ENCODE results near the gene RSRC1. TPM values are rescaled to one million over a fixed set of nuclear protein-coding genes. Genes with fewer than 3 reads are reported as not detected.
"Not testable (repeated sequence)": the region's sequence is repeated elsewhere in the genome, so short reads cannot be mapped to it uniquely, and the experiment has no call there.

The RSRC1 gene, protein sequence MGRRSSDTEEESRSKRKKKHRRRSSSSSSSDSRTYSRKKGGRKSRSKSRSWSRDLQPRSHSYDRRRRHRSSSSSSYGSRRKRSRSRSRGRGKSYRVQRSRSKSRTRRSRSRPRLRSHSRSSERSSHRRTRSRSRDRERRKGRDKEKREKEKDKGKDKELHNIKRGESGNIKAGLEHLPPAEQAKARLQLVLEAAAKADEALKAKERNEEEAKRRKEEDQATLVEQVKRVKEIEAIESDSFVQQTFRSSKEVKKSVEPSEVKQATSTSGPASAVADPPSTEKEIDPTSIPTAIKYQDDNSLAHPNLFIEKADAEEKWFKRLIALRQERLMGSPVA
- total RNA-seq = 17.0 TPM

DNA sequence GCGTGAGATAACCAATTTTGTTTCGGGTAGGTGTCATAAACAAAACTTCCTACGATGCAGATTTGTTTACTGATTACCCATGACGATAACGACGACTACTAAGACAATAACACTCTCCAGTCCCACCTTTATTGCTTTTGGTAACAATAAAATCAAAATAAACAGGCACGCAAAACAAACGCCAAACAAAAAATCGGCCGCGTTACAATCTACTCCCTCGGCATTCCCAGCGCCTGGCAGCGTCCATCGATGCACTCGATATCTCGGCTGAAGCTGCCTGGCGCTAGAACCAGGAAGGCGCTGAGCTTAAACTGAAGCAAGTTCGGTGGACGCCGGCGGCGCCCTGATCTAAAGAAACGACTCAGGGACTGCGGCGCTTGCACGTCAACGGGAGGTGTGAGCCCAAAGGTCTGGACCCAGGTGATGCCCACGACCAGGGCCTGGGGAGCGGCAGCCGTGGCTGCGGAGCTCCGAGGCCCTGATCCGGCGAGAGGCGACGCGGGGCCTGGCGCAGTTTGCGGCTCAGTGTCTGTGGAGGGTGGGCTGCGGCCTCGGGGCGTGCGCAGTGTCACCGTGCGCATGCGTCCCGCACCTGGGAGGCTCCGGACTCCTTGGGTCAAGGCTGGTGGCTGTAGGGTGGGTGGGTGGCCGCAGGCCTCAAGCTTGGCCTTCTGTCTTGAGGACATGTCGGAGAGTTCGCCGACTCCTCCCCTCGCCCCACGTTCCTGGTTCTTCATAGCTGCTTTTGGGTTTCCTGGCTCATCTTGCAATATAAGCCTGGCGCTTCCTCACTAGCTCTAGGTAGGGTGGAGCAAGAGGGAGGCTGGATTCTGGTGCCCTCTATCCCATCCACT lies at the start of gene RSRC1:
Gene RSRC1 (plus strand): TSS at position 286 of the 854 bp plus-strand sequence. CDS start 12,016 bp downstream, outside the sequence.
- DNase-seq (ENCODE audit: low read depth in 2 of 3, low spot score in 2 of 3) = peak; percentile 57 to 90 (median 88)

DNA sequence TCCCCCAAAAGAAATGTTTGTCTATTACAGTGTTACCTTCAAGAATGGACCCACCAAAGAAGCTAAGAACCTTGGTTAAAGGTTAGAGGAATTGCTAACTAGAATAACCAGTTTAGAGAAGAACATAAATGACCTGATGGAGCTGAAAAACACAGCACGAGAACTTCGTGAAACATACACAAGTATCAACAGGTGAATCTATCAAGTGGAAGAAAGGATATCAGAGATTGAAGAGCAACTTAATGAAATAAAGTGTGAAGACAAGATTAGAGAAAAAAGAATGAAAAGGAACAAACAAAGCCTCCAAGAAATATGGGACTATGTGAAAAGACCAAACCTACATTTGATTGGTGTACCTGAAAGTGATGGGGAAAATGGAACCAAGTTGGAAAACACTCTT lies 44.3 kb upstream of the RSRC1 start:
- DNase-seq (ENCODE audit: low read depth in 2 of 3, low spot score in 2 of 3) = not testable (repeated sequence)

GRCh38 chr3:158072790-158073189 lies 37.1 kb upstream of the RSRC1 start:
- no peak for DNase-seq (ENCODE audit: low read depth in 2 of 3, low spot score in 2 of 3)

DNA sequence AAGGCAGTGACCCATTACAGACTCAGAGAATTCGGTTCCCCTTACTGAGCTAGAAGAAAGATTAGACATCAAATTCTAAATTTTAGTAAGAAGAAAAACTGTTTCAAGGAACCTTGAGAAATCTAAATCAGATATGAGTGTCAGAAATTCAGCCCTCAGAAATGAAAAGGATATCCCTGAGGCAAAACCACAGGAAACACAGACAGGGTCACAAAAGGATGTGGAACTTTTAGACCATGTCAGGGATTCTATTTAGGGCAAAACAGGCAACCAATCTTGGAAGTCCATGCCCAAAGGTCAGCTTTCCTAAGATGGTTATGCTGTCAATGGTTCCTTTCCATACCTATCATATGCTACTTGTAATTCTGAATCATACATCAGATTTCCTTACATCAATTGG lies 35.3 kb upstream of the RSRC1 start:
- DNase-seq (ENCODE audit: low read depth in 2 of 3, low spot score in 2 of 3) = no peak

GRCh38 chr3:158079599-158079998 lies 30.3 kb upstream of the RSRC1 start:
- no peak for DNase-seq (ENCODE audit: low read depth in 2 of 3, low spot score in 2 of 3)

- DNase-seq (ENCODE audit: low read depth in 2 of 3, low spot score in 2 of 3) = no peak
Measured at GRCh38 chr3:158084651-158085050, 25.2 kb upstream of the RSRC1 start.

GRCh38 chr3:158085358-158085757 lies 24.5 kb upstream of the RSRC1 start:
- DNase-seq (ENCODE audit: low read depth in 2 of 3, low spot score in 2 of 3) = no peak

- no peak for DNase-seq (ENCODE audit: low read depth in 2 of 3, low spot score in 2 of 3)
Measured at GRCh38 chr3:158085931-158086330, 24.0 kb upstream of the RSRC1 start.

DNA sequence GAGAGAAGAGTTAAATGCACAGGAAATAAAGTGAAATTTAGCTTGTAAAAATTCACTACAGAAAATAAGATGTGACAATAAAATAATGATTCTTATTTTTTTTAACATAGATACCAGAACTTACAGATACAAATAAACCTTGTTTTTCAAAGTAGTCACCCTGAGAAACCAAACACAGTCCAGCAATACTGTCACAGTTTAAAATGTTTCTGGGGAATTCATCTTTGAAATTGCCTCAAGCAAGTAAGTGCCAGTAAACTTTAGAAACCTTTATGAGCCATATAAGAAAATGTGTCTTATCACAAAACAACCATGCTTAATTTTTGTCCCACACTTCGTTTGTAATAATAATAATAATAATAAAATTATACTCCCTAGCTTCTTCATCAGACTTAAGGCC lies 23.5 kb upstream of the RSRC1 start:
- DNase-seq (ENCODE audit: low read depth in 2 of 3, low spot score in 2 of 3) = no peak

DNA sequence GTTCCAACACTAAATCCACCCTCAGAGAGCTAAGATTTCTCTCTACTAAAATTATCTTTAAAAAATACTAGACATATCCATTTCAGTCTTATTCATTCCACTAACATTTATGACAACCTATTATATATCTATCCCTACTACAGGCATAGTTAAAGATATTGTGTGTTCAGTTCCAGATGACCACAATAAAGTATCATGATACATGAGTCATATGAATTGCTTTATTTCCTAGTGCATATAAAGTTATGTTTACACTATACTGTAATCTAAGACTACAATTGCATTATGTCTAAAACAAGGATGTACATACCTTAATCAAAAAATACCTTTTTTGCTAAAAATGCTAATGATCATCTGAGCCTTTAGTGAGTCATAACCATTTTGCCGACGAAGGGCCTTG lies 23.1 kb upstream of the RSRC1 start:
- DNase-seq (ENCODE audit: low read depth in 2 of 3, low spot score in 2 of 3) = no peak

- DNase-seq (ENCODE audit: low read depth in 2 of 3, low spot score in 2 of 3) = peak in 2 of 3 donors; percentile 16 to 18
Measured at GRCh38 chr3:158091531-158091930, 18.4 kb upstream of the RSRC1 start.

GRCh38 chr3:158093526-158093925 lies 16.4 kb upstream of the RSRC1 start:
- DNase-seq (ENCODE audit: low read depth in 2 of 3, low spot score in 2 of 3) = peak in 1 of 3 donors; percentile 4

- peak in 2 of 3 donors; percentile 16 to 31 for DNase-seq (ENCODE audit: low read depth in 2 of 3, low spot score in 2 of 3)
Measured at GRCh38 chr3:158094235-158095110, 15.4 kb upstream of the RSRC1 start.

- peak in 2 of 3 donors; percentile 23 to 38 for DNase-seq (ENCODE audit: low read depth in 2 of 3, low spot score in 2 of 3)
Measured at GRCh38 chr3:158095111-158095813, 14.6 kb upstream of the RSRC1 start.

DNA sequence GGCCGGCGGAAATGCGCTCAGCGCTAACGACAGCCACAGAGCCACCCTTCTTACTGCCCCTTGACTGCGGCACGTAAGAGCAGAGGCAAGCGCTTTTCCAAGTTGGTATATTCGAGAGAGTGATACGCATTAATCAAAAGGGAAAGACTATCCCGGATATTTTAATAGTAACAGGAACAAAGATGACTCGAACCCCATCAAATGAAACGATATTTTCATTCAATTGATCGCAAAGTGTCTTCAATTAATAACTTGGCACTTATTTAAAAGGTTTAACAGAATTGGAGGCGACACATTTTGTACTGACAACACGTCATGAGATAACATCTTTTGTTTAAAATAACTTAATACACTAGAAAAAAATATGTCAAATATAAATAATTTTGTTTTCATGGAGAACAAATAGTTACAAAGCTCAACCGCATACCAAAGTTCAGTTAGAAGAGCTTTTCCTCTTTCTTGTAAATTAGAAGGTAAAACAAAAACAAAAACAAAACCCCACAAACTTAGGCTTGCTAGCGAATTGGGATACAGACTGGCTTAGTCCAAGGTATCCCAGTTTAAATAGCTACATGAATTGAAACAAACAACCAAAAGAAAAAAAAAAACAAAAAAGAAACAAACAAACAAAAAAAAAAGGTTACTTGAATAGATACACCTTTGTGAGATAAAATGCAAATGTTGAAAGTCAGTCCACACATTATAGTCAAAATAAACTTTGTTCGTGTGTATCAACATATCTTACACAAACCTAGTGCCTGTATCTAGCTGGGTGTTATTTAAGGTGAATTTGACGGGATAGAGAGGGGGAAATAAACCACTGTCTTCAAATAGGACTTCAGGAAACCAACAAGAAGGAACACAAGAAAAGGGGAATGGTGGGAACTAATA lies 13.8 kb upstream of the RSRC1 start:
- peak in 2 of 3 donors; percentile 20 to 24 for DNase-seq (ENCODE audit: low read depth in 2 of 3, low spot score in 2 of 3)

DNA sequence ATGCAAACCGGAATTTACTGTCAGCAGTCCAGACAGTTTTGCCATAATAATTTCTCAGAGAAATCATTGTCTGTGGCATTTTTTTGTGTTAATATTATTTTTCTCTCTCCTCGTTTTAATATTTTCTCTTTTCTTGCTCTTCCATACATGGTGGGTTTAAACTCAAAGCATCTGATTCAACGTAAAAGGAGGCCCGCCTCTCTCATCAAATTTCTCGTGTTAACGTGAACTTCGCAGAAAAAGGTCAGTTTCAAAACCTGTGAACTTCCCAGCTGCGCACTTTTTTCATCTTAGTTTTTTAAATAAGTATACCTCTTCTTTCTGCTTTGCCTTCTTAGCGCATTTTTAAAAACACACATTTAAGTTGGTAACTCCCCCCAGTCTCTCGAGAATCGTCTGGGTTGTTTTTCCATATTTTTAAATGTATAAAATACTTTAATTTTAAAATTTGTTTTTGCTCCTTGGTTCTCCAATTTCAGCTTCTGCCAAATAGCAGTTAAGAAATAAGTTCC lies 12.8 kb upstream of the RSRC1 start:
- DNase-seq (ENCODE audit: low read depth in 2 of 3, low spot score in 2 of 3) = no peak

DNA sequence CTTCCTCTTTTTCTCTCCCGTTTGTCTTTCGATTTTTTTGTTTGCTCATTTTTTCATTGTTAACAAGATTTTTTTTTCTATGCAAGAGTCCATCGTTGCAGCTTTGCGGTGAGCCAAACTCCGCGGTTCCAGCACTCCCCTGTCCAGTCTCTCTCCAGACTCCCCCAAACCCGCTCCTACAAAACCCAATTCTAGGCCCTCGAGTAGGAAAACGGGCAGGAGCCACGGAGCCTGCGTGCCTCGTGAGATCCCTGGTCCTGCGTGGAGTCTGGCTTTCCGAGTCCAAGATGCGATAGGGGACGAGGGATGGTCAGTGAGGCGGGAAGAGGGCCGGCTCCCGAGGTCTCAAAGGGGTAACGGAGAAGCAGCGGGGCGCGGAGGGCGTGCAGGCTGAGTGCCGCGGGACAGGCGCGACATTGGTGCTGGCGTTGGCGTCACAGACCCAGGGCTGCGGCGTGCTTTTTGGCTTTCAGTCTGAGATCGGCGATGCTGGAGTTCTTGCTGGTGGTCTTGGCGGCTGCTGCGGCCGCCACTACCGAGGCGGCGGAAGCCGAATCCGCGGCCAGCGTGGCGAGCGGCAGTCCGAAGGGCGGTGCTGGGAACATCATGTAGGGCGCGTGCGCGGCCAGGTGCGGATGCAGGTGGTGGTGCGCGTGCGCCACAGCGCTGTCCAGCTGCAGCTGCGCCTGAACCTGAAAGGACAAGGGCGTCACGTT lies 12.1 kb upstream of the RSRC1 start:
- DNase-seq (ENCODE audit: low read depth in 2 of 3, low spot score in 2 of 3) = peak; percentile 52 to 81 (median 76)

DNA sequence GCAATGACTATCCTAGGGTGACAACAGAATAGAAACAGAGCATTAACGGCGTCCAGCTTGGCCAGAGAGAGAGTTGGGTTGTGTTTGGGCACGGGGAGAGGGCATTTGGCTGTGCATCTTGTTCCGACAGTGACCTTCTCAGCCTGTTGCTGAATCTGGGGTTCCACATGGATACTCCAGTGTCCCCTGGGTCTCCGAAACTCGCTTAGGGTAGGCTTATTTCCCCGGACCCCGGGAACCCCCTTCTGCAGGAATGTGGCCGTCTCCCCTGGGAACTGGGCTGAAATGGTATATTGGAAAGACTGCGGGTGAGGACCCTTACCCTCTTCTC lies 11.6 kb upstream of the RSRC1 start:
- no peak for DNase-seq (ENCODE audit: low read depth in 2 of 3, low spot score in 2 of 3)
